Activated CD4-positive, alpha-beta T cell treated with anti-CD3 and anti-CD28 coated beads, Interleukin-2, Interleukin-6, amounts not matched to agents 100 ng/mL and 50 ng/mL, durations not matched to agents 16 hours and 8 hours (primary cell): ENCODE measurements around the gene SH2D2A.
"Not testable (repeated sequence)": the region's sequence is repeated elsewhere in the genome, so short reads cannot be mapped to it uniquely, and the experiment has no call there.

Source experiments
- DNase-seq: peaks from one replicate; pipeline ENCODE4 v3.0.0-alpha.2; 2020

Gene SH2D2A

GRCh38 chr1:156767101-156767878 is 49.4 kb downstream of the SH2D2A start, which contains the start of gene PRCC:
Gene PRCC, plus strand, starts transcription at chr1:156767535. Its CDS starts 237 bp downstream, at chr1:156767772.
- peak; percentile 99 for DNase-seq

DNA sequence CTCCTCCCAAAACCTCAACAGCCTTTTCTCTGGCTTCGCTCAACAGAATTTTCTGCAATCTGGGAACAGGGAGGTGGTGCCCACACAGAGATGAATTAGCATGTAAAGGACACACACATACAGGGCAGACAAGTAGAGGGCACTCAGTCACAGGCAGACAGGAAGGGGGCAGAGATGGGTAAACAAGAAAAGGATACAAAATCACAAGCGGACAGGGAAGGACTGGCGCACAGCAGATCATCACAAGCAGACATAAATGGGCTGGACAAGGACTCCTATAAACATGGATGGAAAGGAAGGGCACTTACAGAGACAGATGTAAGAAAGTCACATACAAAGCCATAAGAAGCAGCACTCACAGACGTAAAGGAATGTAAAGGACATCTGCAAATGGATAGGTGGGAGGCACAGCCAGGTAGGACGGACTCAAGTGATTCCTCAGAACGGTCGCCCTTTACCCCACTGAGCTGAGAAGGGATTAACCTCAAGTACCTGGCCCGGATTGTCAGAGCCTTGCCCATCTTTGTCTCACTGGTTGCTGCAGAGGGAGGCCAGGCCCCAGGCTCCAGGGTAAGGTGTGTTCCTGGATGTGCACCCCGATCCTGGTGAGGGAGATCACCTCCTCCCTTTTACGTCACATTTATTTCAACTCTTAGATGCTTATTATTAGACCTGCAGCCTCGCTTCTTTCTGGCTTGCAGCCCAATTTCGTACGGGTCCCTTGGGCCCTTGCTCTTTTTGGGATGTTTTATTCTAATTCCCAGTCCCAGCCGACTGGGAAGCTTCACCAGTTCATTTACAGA is 50.1 kb downstream of the SH2D2A start:
- no peak for DNase-seq

DNA sequence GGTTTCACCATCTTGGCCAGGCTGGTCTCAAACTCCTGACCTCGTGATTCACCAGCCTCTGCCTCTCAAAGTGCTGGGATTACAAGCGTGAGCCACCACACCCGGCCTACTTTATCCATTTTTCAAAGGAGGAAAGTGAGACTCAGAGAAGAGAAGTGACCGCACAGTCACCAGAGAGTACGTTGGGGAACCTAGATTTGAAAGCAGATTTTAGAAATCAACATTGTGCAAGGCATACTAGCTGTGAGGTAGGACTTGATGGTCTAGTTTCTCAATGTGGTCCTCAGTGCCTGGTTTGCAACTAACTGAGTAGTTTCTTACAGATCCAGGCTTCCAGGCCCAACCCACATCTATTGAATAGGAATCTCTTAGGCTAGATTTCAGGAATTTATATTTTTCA is 51.0 kb downstream of the SH2D2A start:
- DNase-seq = no peak

DNA sequence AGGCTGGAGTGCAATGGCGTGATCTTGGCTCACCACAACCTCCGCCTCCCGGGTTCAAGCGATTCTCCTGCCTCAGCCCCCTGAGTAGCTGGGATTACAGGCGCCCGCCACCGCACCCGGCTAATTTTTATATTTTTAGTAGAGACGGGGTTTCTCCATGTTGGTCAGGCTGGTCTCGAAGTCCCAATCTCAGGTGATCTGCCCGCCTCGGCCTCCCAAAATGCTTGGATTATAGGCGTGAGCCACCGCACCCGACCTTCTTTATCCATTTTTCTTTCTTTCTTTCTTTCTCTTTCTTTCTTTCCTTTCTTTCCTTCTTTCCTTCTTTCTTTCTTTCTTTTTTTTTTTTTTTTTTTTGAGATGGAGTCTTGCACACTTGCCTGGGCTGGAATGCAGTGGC is 51.5 kb downstream of the SH2D2A start:
- DNase-seq = not testable (repeated sequence)

GRCh38 chr1:156760796-156761104 is 55.9 kb downstream of the SH2D2A start:
- no peak for DNase-seq

- no peak for DNase-seq
Measured at GRCh38 chr1:156760092-156760795, 56.4 kb downstream of the SH2D2A start.

DNA sequence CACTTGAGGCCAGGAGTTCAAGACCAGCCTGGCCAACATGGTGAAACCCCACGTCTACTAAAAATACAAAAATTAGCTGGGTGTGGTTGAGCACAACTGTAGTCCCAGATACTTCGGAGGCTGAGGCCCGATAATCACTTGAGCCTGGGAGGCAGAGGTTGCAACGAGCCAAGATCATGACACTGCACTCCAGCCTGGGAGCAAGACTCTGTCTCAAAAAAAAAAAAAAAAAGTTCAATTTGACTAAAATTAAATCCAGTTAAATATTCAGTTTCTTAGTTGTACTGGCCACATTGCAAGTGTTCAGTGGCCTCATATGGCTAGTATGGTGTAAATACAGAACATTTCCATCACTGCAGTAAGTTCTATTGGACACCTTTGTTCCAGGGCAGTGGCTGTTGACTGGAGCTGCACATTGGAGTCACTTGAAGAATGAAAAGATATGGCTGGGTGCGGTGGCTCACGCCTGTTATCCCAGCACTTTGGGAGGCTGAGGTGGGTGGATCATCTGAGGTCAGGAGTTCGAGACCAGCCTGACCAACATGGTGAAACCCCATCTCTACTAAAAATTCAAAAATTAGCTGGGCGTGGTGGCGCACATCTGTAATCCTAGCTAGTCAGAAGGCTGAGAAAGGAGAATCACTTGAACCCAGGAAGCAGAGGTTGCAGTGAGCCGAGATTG is 58.9 kb downstream of the SH2D2A start:
- not testable (repeated sequence) for DNase-seq

- DNase-seq = no peak
Measured at GRCh38 chr1:156756355-156756754, 60.3 kb downstream of the SH2D2A start.
